ENCODE data around the gene TMED4.
A peak's percentile ranks its signal among the peaks of the same experiment; 100 is the strongest.
"Not testable (repeated sequence)": the region's sequence is repeated elsewhere in the genome, so short reads cannot be mapped to it uniquely, and the experiment has no call there.

TMED4 gene

DNA sequence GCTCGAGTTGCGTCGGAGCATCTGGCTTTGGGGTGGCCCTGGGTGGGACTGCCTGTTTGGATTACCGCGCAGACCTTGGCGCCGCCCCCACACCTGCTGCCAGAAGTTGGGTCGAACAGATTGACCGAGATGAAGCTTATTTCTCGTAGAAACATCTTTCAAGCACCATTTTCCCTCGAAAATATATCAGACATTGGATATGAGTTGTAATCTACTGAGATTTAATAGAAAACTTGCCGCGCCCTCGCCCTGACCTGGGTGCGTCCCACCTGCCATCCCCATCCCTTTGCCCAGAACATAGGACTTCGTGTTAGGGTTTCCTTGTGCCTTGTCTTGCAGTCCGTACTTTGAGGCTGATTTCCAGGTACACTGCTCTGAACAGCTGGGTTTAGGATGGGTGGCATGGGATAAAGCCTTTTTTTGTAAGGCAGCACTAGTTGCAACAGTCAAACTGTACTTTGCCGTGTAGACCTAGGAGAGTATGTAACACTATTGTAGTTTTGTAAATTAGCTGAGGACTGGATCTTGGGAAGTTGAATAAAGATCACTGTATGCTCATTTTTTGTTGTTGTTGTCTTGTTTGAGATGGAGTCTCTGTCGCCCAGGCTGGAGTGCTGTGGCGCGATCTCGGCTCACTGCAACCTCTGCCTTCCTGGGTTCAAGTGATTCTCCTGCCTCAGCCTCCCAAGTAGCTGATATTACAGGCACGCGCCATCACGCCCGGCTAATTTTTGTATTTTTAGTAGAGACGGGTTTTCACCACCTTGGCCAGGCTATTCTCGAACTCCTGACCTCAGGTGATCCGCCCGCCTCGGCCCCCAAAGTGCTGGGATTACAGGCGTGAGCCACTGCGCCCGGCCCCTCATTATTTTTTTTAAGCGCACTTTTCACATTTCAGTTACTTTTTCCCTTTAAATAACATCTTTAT lies 25.4 kb upstream of the TMED4 start:
- no peak for DNase-seq (ENCODE audit: low read depth in 2 of 3, low spot score in 2 of 3)

DNA sequence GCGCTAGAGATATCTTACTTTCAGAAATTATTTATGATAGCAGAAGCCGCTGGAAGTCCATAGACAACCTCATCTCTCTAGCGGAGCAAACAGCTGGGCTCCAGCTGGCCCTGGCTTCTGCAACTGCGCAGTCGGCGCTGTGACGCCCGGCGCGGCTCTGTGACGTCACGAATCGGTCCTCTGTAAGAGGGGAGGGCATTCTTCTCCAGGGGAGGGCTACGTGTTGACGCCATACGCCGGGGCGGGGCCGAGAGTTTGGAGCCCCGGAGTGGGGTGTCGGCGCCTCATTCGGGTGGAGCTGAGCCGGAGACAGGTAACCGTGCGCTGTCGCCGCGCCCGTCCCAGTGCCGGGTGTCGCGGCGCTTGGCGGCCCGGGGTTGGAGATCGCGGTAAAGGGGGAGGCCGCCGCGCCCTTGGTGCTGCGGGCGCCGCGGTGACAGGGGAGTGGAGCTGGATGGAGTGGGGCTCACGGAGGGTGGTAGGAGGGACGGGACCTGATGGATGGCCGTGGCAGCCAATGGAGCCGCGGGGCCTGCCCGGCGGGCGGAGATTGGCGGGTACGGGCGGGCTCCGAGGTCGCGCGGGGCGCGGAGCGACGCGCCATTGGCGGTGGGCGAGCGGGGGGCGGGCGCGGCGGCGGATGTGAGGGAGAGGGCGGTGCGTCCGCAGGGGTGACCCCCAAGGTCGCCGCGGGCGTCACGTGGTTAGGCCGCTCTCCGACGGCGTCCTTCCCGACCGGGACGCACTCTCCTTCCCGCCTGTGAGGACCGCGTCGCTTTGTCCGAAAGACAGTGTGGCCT lies 24.5 kb upstream of the TMED4 start, which contains the start of gene OGDH:
OGDH (plus strand) TSS at position 287 of the 800 bp plus-strand sequence. CDS start 17,717 bp downstream, outside the sequence.
- DNase-seq (ENCODE audit: low read depth in 2 of 3, low spot score in 2 of 3): peak; percentile 96 to 99 (median 97)

DNA sequence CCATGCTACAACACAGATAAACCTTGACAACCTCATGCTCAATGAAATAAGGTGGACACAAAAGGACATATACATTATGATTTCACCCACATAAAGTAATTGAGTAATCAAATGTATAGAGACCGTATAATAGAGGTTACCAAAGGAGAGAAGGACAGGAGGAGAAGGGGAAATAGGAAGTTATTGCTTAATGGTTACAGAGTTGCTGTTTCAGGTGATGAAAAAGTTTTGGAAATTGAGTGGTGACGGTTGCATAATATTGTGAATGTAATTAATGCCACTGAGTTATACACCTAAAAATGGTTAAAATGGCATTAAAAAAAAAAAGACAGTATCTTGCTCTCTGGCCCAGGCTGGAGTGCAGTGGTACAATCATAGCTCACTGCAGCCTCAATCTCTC lies 22.9 kb upstream of the TMED4 start:
- DNase-seq (ENCODE audit: low read depth in 2 of 3, low spot score in 2 of 3): no peak

DNA sequence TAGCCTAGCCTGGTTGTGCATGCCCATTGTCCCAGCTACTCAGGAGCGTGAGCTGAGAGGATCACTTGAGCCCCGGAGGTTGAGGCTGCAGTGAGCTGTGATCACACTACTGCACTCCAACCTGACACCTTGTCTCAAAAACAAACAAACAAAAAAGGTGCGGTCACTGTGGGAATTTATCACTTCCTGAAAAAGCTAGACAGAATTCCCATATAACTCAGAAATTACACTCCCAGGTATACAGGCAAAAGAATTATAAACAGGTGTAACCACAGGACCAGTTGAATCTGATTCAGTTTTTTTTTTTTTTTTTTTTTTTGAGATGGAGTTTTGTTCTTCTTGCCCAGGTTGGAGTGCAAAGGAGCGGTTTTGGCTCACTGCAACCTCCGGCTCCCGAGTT lies 21.2 kb upstream of the TMED4 start:
- no peak for DNase-seq (ENCODE audit: low read depth in 2 of 3, low spot score in 2 of 3)

DNA sequence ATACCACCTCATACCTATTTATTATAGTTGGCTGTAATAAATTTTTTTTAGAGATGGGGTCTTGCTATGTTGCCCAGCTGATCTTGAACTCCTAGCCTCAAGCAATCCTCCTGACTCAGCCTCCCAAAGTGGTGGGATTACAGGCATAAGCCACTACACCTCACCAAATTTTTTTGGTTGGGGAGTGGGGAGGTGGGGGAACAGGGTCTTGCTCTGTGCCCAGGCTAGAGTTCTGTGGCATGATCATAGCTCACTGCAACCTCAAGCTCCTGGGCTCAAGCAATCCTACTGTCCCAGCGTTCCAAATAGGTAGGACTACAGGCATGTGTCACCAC lies 20.5 kb upstream of the TMED4 start:
- DNase-seq (ENCODE audit: low read depth in 2 of 3, low spot score in 2 of 3): no peak

DNA sequence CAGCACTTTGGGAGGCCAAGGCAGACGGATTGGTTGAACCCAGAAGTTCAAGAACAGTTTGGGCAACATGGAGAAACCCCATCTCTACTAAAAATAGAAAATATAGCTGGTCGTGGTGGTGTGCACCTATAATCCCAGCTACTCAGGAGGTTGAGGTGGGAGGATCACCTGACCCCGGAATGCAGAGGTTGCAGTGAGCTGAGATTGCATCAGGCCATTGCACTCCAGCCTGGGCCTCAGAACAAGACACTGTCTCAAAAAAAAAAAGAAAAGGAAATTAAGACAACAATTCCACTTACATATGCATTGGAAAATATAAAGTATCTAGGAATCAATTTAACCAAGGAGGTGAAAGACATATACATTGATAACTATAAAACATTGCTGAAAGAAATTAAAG lies 17.2 kb upstream of the TMED4 start:
- DNase-seq (ENCODE audit: low read depth in 2 of 3, low spot score in 2 of 3): no peak

DNA sequence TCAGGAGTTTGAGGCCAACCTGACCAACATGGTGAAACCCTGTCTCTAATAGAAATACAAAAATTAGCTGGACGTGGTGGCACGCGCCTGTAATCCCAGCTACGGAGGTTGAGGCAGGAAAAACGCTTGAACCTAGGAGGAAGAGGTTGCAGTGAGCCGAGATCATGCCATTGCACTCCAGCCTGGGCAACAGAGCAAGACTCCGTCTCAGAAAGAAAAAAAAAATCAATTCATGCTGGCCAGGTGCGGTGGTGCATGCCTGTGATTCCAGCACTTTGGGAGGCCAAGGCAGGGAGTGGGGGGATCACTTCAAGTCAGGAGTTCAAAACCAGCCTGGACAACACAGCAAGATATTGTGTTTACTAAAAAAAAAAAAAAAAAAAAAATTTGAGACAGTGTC lies 15.2 kb upstream of the TMED4 start:
- not testable (repeated sequence) for DNase-seq (ENCODE audit: low read depth in 2 of 3, low spot score in 2 of 3)

DNA sequence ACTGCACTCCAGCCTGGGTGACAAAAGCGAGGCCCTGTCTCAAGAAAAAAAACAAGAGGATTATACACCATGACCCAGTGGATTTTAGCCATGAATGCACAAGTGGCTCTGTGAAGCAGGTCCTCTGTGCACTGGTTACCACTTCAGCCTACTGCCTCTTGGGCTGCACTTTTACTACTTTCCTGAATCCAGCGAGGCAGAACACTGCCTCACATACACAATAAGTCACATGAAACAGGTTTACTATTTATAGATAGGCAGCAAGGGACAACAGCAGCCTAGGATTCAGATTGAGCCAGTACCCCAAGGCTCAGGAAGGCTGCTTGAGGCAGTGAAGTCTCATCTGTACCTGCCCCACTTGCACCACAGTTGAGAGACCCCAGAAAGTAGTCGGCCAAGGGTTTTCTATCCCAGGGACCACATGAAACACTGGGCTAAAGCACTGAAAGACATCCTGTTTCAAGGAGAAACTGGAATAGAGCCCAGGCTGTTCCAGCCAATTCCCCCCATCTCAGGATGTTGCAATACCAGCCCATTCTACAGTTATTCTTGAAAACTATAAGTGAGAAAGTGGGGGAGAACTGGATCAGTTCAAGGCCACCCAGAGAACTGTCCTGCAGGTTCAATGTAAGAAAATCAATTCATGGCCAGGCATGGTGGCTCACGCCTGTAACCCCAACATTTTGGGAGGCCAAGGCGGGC lies 14.1 kb upstream of the TMED4 start:
- DNase-seq (ENCODE audit: low read depth in 2 of 3, low spot score in 2 of 3): no peak

DNA sequence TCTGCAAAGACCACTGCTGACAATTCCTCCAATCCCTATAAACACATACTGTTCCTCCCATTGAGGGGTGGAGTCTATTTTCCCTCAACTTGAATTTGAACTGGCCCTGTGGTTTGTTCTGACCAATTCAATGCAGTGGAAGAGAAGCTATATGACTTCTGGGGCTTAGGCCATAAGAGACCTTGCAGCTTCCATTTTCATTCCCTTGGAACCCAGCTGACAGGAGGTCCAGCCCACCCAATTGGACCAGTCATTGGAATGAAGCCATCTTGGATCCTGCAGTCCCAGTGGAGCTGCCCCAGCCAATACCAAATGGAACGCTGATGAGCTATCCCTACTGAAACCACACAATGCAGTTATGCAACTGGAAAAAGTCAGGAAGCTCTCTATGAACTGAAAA lies 8.9 kb upstream of the TMED4 start:
- DNase-seq (ENCODE audit: low read depth in 2 of 3, low spot score in 2 of 3): no peak

DNA sequence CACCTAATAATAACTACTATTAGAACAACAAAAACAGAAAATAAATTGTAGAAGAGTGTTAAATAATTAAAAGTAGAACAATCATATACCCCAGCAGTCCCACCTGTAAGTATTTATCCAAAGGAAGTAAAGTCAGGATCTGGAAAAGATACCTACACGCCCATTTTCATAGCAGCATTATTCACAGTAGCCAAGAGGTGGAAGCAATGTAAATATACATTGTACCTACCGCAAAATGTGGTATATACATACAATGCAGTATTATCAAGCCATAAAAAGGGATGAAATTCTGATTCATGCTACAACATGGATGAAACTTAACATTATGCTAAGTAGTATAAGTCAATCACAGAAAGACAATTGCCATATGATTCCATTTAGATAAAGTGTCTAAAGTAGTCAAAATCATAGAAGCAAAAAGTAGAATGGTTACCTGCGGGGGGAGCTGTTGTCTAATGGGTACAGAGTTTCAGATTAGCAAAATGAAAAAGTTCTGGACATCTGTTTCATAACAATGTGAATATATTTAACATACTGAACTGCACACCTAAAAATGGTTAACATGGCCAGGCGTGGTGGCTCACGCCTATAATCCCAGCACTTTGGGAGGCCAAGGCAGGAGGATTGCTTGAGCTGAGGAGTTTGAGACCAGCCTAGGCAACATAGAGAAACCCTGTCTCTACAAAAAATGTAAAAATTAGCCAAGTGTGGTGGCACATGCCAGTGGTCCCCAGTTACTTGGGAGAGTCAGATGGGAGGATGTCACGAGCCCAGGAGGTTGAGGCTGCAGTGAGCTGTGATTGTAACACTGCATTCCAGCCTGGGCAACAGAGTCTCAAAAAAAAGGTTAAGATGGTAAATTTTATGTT lies 6.0 kb upstream of the TMED4 start:
- no peak for DNase-seq (ENCODE audit: low read depth in 2 of 3, low spot score in 2 of 3)

DNA sequence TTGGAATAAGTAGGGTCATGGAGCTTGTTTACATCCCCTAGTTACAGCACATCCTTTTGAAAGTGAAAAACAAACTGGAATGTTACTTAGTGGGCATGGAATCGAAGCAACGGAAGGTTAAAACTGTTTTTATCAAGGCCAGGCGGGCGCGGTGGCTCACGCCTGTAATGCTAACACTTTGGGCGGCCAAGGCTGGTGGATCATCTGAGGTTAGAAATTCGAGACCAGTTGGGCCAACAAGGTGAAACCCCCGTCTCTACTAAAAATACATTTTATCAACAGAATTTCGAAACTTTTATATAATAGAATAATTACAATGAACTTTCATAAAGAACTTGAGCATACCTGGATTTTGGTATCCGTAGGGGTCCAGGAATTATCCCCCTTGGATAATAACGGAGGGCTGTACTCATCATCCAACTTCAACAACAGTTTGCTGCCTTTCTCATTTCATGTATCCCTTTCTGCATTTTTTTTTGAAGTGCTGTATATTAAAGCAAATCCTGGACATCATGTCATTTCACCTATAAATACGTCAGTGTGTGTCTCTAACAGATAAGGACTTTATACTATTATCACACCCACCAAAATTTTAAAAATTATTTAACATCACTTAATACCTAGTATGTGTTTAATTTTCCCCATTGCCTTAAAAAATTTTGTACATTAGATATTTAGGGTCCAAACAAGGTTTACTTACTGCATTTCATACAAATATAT lies 1.3 kb upstream of the TMED4 start:
- DNase-seq (ENCODE audit: low read depth in 2 of 3, low spot score in 2 of 3): no peak

DNA sequence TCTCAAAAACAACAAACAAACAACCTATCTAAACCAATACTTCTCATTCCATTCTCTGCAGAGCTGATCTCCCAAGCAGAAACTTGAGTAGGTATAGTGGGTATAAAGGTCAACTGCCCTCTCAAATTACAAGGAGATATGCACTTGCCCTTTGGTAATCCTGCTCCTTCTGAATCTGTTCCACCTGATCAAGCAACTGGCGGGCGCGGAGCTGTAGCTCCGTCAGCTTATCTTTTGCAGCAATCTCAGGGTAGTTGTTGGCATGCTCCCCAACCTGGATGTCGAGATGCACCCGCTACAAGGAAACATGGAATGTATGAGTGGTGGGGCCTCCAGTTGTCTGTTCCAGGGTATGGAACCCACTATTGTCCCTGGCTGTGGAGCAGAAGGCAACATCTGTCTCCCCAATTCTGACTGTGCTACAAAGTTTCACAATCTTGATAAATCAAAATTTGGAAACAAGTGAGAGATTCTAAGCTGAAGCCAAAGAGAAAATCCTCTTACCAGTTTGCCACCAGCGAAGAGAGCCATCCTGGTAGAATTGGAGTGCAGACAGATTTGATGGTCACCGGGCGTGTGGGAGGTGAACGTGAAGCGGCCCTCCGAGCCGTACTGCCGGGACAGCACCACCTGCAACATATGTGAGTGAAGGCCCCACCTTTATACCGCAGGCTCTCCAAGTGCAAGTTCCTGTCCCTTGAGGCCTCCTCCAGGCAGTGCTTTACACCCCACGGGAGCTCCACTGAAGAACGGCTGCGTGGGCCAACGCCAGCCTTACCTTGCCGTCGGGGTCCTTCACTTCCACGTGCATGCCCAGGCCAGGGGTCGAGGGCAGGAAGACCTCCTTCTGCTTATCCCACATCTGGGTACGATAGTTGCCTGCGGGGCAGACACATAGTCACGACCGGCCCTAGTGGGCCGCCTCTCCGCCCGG lies 819 bp downstream of the TMED4 start:
- DNase-seq (ENCODE audit: low read depth in 2 of 3, low spot score in 2 of 3): peak in 1 of 3 experiments; percentile 9

DNA sequence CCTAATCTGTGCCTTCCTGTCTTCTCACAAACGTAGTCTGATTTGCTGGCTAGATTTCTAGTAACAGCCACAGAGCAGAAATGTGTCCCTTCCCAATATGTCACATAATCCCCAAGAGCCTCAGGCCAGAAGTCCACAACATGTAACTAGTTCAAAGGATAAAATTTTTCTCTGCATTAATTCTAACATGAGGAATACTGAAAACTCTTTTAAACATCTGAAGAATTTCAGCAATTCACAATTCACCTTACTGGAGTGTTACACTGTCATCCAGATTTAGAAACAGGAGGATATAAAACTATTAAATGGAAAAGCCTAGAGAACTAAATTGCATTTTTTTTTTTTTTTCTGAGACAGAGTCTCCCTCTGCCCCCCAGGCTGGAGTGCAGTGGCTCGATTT lies 5.8 kb downstream of the TMED4 start:
- DNase-seq (ENCODE audit: low read depth in 2 of 3, low spot score in 2 of 3): no peak

DNA sequence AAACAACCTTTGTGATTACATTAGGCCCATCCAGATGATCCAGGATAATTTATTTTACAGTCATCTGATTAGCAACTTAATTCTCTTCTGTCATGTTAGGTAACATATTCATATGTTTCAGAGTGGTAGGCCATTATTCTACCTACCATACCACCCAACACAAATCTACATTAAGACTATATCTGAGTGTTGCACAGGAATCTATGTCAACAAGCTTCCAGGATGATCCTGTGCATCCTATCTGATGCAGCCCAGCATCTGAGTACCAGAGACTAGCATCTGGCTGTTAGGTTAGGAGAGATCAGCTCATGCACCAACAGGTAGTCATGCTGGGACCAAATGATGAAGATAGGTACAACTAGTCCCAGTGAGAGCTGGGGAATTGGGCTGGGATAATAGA lies 7.0 kb downstream of the TMED4 start:
- no peak for DNase-seq (ENCODE audit: low read depth in 2 of 3, low spot score in 2 of 3)

DNA sequence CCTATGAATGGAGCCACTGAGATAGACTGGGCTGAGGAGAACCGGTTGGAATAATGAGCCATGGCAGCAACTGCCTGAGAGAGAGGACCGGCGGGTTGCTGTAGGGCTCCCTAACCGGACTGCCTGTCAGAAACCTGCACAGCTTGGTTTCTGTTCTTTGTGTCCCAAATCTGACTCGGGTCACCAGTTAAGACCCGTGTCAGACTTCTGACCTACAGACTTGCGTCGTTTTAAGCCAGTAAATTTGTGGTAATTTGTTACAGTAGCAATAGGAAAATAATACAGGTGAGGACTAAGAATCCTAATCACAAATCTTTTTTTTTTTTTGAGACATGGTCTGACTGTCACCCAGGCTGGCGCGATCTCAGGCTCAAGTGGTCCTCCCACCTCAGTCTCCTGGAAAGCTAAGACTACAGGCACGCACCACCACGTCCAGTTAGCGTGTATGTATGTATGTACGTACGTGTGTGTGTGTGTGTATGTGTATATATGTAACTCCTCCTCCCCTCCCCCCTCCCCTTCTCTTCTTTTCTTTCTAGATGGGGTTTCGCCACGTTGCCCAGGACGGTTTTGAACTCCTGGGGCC lies 7.7 kb downstream of the TMED4 start:
- no peak for DNase-seq (ENCODE audit: low read depth in 2 of 3, low spot score in 2 of 3)

DNA sequence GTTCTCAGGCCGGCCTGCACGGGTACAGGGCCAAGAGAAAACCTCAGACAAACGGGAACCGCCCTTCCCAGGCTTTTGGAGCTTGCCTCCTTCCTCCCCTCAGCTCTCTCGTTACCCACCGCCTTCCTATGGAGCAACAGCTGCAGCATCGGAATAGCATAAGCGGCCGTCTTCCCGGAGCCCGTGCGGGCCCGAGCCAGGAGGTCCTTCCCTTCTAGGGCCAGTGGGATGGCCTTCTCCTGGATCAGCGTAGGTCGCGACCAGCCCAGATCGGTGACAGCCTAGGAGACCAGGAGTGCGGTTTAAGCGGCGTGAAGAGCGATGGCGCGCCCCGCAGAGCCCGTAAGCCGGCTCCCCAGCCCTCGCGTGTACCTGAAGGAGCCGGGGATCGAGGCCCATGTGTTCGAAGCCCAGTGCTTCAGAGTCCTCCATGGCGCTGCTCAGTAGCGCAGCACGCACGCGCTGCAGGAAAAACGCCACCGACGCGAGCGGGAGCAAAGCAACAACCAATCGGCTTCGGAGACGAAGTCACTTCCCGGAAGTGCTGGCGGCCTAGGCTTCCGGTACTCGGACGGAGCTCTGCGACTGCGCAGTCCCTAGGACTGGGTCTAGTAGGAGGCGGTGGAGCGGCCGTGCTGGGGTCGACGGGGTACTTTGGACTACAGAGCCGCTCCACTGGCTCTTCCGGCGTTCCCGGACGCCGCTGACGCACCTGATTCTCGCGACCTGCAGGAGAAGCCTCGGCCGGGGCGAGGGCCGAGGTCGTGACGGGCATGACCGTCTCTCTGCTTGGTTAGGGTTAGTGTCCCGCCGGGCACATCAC lies 8.4 kb downstream of the TMED4 start, which contains the start of gene DDX56:
DDX56 (minus strand) TSS at position 445 of the 823 bp plus-strand sequence; CDS start at position 432, 13 bp downstream.
- peak; percentile 58 to 90 (median 81) for DNase-seq (ENCODE audit: low read depth in 2 of 3, low spot score in 2 of 3)

DNA sequence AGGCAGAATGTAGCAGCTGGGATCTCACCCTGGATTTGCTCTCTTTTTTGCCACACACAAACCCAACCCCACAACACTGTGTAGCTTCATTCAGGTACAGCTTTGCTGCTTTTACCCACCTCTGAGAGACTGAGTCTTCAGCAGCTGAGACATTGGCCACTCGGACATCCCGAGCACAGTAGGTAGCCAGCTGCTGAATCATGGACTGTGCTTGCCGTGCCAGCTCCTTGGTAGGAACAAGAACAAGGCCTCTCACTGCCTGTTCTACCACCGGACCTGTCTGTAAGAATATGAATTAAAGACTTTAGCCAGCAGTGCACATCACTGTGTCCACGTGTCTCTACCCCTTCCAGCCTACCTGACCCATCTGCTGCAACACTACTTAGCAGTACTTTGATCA lies 9.3 kb downstream of the TMED4 start:
- DNase-seq (ENCODE audit: low read depth in 2 of 3, low spot score in 2 of 3): no peak

DNA sequence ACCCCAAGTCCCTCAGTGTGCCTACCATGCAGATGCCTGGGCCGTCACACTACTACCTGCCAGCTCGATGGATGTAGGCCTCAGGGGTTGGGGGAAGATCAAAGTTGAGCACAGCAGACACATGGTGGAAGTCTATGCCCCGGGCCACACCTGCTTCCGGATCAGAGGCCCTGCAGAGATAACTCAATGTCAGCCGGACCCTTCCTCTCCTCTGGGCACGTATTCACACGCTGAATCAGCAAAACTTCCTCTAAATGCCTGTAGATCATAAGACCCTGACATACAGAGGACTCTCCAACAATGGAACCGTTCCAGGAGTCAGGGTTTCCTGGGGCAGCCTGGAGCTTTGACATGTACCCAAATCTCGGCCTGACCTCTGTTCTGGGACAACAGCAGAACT lies 12.1 kb downstream of the TMED4 start:
- DNase-seq (ENCODE audit: low read depth in 2 of 3, low spot score in 2 of 3): no peak
